SK-N-SH (cell line): Measurements from ENCODE around the gene CASP7.

Source experiments
- GABPA ChIP-seq: IDR thresholded peaks from 2 replicates; pipeline ENCODE4 v1.4.0; 2012; ENCODE audit warnings: low read depth, mild to moderate bottlenecking
- POLR2AphosphoS5 ChIP-seq: IDR thresholded peaks from 2 replicates; pipeline ENCODE4 v1.6.1; 2012; ENCODE audit warnings: low read depth, low read length
- REST ChIP-seq: IDR thresholded peaks from 2 replicates; pipeline ENCODE4 v1.6.1; 2012; ENCODE audit warnings: mild to moderate bottlenecking, low read depth, low read length, moderate library complexity
- TAF1 ChIP-seq: IDR thresholded peaks from 2 replicates; pipeline ENCODE4 v1.6.1; 2012; ENCODE audit warnings: low read depth, mild to moderate bottlenecking, low read length, moderate library complexity, borderline replicate concordance
- USF2 ChIP-seq: fragments of 150-350 bp; IDR thresholded peaks from 2 replicates; pipeline ENCODE4 v1.6.1; 2017; ENCODE audit warnings: antibody characterized with exemption, low read length, low read depth, borderline replicate concordance
- TF ChIP-seq, protein P1 (sequence below): fragments of 200-600 bp; sonication (generic); IDR thresholded peaks from 2 replicates; pipeline ENCODE4 v1.6.1; 2017; ENCODE audit warnings: antibody characterized with exemption, mild to moderate bottlenecking, moderate library complexity

- TF ChIP-seq REST (no peak), POLR2AphosphoS5 (no peak), TAF1 (no peak), GABPA (no peak), USF2 (no peak)
- TF ChIP-seq, protein P1, sequence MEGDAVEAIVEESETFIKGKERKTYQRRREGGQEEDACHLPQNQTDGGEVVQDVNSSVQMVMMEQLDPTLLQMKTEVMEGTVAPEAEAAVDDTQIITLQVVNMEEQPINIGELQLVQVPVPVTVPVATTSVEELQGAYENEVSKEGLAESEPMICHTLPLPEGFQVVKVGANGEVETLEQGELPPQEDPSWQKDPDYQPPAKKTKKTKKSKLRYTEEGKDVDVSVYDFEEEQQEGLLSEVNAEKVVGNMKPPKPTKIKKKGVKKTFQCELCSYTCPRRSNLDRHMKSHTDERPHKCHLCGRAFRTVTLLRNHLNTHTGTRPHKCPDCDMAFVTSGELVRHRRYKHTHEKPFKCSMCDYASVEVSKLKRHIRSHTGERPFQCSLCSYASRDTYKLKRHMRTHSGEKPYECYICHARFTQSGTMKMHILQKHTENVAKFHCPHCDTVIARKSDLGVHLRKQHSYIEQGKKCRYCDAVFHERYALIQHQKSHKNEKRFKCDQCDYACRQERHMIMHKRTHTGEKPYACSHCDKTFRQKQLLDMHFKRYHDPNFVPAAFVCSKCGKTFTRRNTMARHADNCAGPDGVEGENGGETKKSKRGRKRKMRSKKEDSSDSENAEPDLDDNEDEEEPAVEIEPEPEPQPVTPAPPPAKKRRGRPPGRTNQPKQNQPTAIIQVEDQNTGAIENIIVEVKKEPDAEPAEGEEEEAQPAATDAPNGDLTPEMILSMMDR: no peak
Measured at GRCh38 chr10:113752553-113752952, 72.8 kb downstream of the CASP7 start.
